PFSK-1 (cell line): Measurements from ENCODE around the gene TMEM218.

ENCODE experiments used
- POLR2AphosphoS5 ChIP-seq: IDR thresholded peaks from 2 replicates; pipeline ENCODE4 v1.6.1; 2012; ENCODE audit warnings: low read depth, mild to moderate bottlenecking, control low read depth, low read length, moderate library complexity
- REST ChIP-seq, 2 experiments: IDR thresholded peaks; 2 replicates each; pipeline versions ENCODE4 v1.6.1 to v1.8.0; 2011 to 2012; ENCODE audit warnings: low read depth in 2 of 2, low read length in 2 of 2, control low read depth in 1 of 2, inconsistent platforms in 1 of 2, mild to moderate bottlenecking in 1 of 2, moderate library complexity in 1 of 2; ENCODE audit not compliant: insufficient read depth in 1 of 2

GRCh38 chr11:125153837-125154236 lies 42.4 kb upstream of the TMEM218 start:
- TF ChIP-seq POLR2AphosphoS5 (no peak), REST (IDR thresholded peaks at IDR 0.05; ENCODE audit: insufficient read depth in 1 of 2, low read depth in 2 of 2, low read length in 2 of 2) (no peak)
